Spleen (tissue), 11 donors: ENCODE results near the gene EXTL1. TPM values are rescaled to one million over a fixed set of nuclear protein-coding genes. Genes with fewer than 3 reads are reported as not detected.

Experiments
- DNase-seq: peaks from one replicate; pipeline ENCODE4 v3.0.0-alpha.2; 2020
- H3K27ac ChIP-seq, 8 donors: fragments of 200-600 bp; sonication (generic) in 7 of 8; 1 replicate in 4 of 8; 2 replicates in 4 of 8; pipeline versions ENCODE4 v1.5.0 to v1.8.0; 2016 to 2021; ENCODE audit warnings: inconsistent platforms in 4 of 8, mild to moderate bottlenecking in 4 of 8, moderate library complexity in 1 of 8
- H3K27me3 ChIP-seq, 7 donors: fragments of 200-600 bp; sonication (generic) in 6 of 7; replicated peaks in 1 of 7; 1 replicate in 4 of 7; 2 replicates in 3 of 7; pipeline versions ENCODE4 v1.5.0 to v1.8.0; 2016 to 2021; ENCODE audit warnings: inconsistent platforms in 3 of 7, mild to moderate bottlenecking in 1 of 7
- H3K36me3 ChIP-seq, 6 donors: fragments of 200-600 bp; sonication (generic) in 5 of 6; 1 replicate in 4 of 6; 2 replicates in 2 of 6; pipeline versions ENCODE4 v1.5.0 to v1.8.0; 2016 to 2021; ENCODE audit warnings: inconsistent platforms in 2 of 6
- H3K4me1 ChIP-seq, 6 donors: fragments of 200-600 bp; sonication (generic) in 5 of 6; 1 replicate in 3 of 6; 2 replicates in 3 of 6; pipeline versions ENCODE4 v1.5.0 to v1.8.0; 2016 to 2021; ENCODE audit warnings: inconsistent platforms in 3 of 6
- H3K4me3 ChIP-seq, 8 donors: fragments of 200-600 bp; sonication (generic) in 7 of 8; 1 replicate in 4 of 8; 2 replicates in 4 of 8; pipeline versions ENCODE4 v1.5.0 to v1.8.0; 2016 to 2021; ENCODE audit warnings: inconsistent platforms in 4 of 8, mild to moderate bottlenecking in 4 of 8, moderate library complexity in 2 of 8
- H3K9me3 ChIP-seq, 8 donors: fragments of 200-600 bp; sonication (generic) in 7 of 8; 1 replicate in 4 of 8; 2 replicates in 4 of 8; pipeline versions ENCODE4 v1.5.0 to v1.8.0; 2016 to 2021; ENCODE audit warnings: inconsistent platforms in 4 of 8
- CTCF ChIP-seq, 11 experiments: fragments of 200-600 bp in 7 of 11; fragments of 450-650 bp in 4 of 11; sonication (generic) in 4 of 11; IDR thresholded peaks in 8 of 11; conservative IDR thresholded peaks in 3 of 11; 1 replicate in 7 of 11; 2 replicates in 4 of 11; pipeline versions ENCODE4 v1.4.0 to v1.8.0; 2016 to 2021; ENCODE audit warnings: antibody characterized with exemption in 11 of 11, inconsistent platforms in 4 of 11, mild to moderate bottlenecking in 1 of 11
- POLR2A ChIP-seq, 3 donors: fragments of 450-650 bp; IDR thresholded peaks; one replicate each; pipeline ENCODE4 v1.5.1; 2017; ENCODE audit warnings: antibody characterized with exemption in 3 of 3, mild to moderate bottlenecking in 1 of 3
- POLR2AphosphoS5 ChIP-seq, 3 donors: sonication (generic); formaldehyde crosslinking; IDR thresholded peaks; one replicate each; pipeline ENCODE4 v1.5.1; 2017; ENCODE audit warnings: antibody characterized with exemption in 3 of 3
- WGBS, 5 donors: extraction: QIAGEN DNeasy Blood & Tissue Kit in 3 of 5; methylation state at CpG; one replicate each; pipeline versions ENCODE4 v1.1.5 to v1.1.7; 2013 to 2018; 5-methylcytosine and 5-hydroxymethylcytosine counted together
- intact Hi-C: fragments of 100-400 bp; cut with DNase I; formaldehyde crosslinking; loops from one replicate; pipeline ENCODE4 v1.15.0; 2023; ENCODE audit warnings: low total_unique reads
- polyA plus RNA-seq, 3 donors: library from polyadenylated mRNA; stranded (reverse); fragments of 200-250 nt; gene quantifications; one replicate each; pipeline ENCODE4 v1.2.1, GENCODE V29; 2013
- total RNA-seq, 7 donors: library from RNA; depleted of rRNA in 3 of 7; stranded (reverse); fragments of >200 nt in 3 of 7; fragmentation: NEBNext Ultra II Directional in 4 of 7; extraction: Animal tissue kit (Norgen Biotek cat#: 25700) in 4 of 7; gene quantifications; one replicate each; pipeline versions ENCODE4 v1.1.0 to v1.2.1, GENCODE V29; 2016 to 2021
- donor health status: healthy with polysubstance abuse.
- donor health status: DM: no; HTN: no; CAD: no; lungs with moderate emphysema.
- donor health status: DM: no; HTN: no; CAD: no.
- donor health status: Bipolar disorder and iron deficiency.
- donor health status: healthy.
- donor health status: DM: no; HTN: no; CAD: no.
- donor health status: DM: yes; HTN: yes; CAD: no.

EXTL1 gene
- total and polyA plus RNA-seq, 10 donors: 0.30 to 8.6 (median 3.6) TPM

DNA sequence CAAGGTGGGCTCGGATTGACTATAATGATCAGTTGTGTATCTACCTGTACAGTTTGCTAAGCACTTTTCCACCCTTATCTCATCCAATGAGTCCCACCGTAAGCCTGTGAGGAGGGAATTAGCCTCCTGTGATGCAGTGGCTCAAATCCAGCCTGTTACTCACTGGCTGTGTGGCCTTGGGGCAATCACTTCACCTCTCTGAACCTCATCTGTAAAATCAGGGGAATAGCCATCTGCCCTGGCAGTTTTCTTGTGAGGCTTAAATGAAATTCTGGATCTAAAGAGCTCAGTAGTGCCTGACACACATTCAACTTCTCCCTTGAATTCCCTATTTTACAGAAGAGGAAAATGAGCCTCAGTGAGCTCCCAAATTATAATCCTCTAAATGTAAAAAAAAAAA lies 7.4 kb upstream of the EXTL1 start:
- TF ChIP-seq POLR2AphosphoS5 (IDR thresholded peaks at IDR 0.05): no peak
- TF ChIP-seq CTCF (IDR thresholded peaks at IDR 0.05 in 8 of 11, conservative IDR thresholded peaks at IDR 0.05 in 3 of 11): no peak
- TF ChIP-seq POLR2A (IDR thresholded peaks at IDR 0.05): no peak
- no peak overlapping the region for H3K4me3 ChIP-seq
- intact Hi-C loops: no loop called here
- DNase-seq: no peak
- 76 to 96% (median 95%) methylated on average over 2 of the region's 2 CpGs for WGBS, 5 donors
- no peaks in the 10 kb centered on the region for H3K9me3 ChIP-seq
- H3K27ac ChIP-seq: peak overlapping the region in 3 of 8 donors; percentile 4 to 68 (median 9)
- H3K27me3 ChIP-seq: no peaks in the 10 kb centered on the region
- peaks cover 4 to 50% (median 34%) of the 10 kb centered on the region in 6 donors for H3K4me1 ChIP-seq
- no peaks in the 10 kb centered on the region for H3K36me3 ChIP-seq

DNA sequence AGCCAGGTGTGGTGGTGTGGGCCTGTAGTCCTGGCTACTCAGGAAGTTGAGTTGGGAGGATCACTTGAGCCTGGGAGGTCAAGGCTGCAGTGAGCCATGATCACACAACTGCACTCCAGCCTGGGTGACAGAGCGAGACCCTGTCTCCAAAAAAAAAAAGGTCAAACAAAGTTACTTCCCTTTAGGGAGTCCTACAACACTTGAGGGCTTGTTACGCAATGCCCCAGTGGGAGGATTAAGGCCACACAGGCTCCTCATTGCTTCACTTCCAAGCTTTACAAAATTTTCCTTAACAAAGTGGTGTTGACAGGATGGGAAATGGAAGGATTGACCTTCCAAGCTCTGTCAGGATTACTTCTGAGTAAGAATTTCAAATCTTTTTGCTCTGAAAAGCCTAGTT lies 6.2 kb upstream of the EXTL1 start:
- intact Hi-C loops: no loop called here
- TF ChIP-seq POLR2A (IDR thresholded peaks at IDR 0.05): no peak
- peak in 1 of 3 donors; percentile 67 for TF ChIP-seq POLR2AphosphoS5 (IDR thresholded peaks at IDR 0.05)
- TF ChIP-seq CTCF (IDR thresholded peaks at IDR 0.05 in 8 of 11, conservative IDR thresholded peaks at IDR 0.05 in 3 of 11): no peak
- Histone ChIP-seq H3K9me3 (no peaks in the 10 kb centered on the region), H3K27ac (peak overlapping the region in 7 of 8 donors; percentile 1 to 72 (median 68)), H3K27me3 (no peaks in the 10 kb centered on the region), H3K4me3 (no peak overlapping the region), H3K4me1 (peaks cover 4 to 55% (median 38%) of the 10 kb centered on the region in 6 donors), H3K36me3 (no peaks in the 10 kb centered on the region)
- 33 to 72% (median 45%) methylated on average over 2 of the region's 2 CpGs for WGBS, 5 donors
- DNase-seq: peak; percentile 44

GRCh38 chr1:26016258-26016952 lies 5.2 kb upstream of the EXTL1 start:
- Histone ChIP-seq H3K4me1 (peaks cover 4 to 61% (median 38%) of the 10 kb centered on the region in 6 donors), H3K27ac (peak overlapping the region in 5 of 8 donors; percentile 29 to 70 (median 68)), H3K9me3 (no peaks in the 10 kb centered on the region), H3K27me3 (no peaks in the 10 kb centered on the region), H3K36me3 (no peaks in the 10 kb centered on the region), H3K4me3 (no peak overlapping the region)
- DNase-seq: peak; percentile 55
- TF ChIP-seq CTCF (IDR thresholded peaks at IDR 0.05 in 8 of 11, conservative IDR thresholded peaks at IDR 0.05 in 3 of 11) (no peak), POLR2A (IDR thresholded peaks at IDR 0.05) (no peak), POLR2AphosphoS5 (IDR thresholded peaks at IDR 0.05) (no peak)
- 72 to 78% (median 76%) methylated on average over 10 of the region's 10 CpGs for WGBS, 5 donors
- intact Hi-C loops: no loop called here

GRCh38 chr1:26016953-26017545 lies 4.5 kb upstream of the EXTL1 start:
- H3K27me3 ChIP-seq: no peaks in the 10 kb centered on the region
- H3K9me3 ChIP-seq: no peaks in the 10 kb centered on the region
- peak; percentile 33 for DNase-seq
- intact Hi-C loops: no loop called here
- TF ChIP-seq POLR2AphosphoS5 (IDR thresholded peaks at IDR 0.05) (no peak), CTCF (IDR thresholded peaks at IDR 0.05 in 8 of 11, conservative IDR thresholded peaks at IDR 0.05 in 3 of 11) (no peak), POLR2A (IDR thresholded peaks at IDR 0.05) (no peak)
- H3K36me3 ChIP-seq: no peaks in the 10 kb centered on the region
- no peak overlapping the region for H3K4me3 ChIP-seq
- H3K27ac ChIP-seq: peak overlapping the region in 2 of 8 donors; percentile 29 to 65
- H3K4me1 ChIP-seq: peaks cover 4 to 61% (median 38%) of the 10 kb centered on the region in 6 donors
- WGBS, 5 donors: 51 to 61% (median 54%) methylated on average over 6 of the region's 6 CpGs
